HG02798 (cell line): ENCODE measurements around the gene CDH18.

Source experiments
- ATAC-seq: cut with Tn5 transposase; IDR thresholded peaks from one replicate; pipeline ENCODE4 v1.9.1; 2021; ENCODE audit warnings: mild to moderate bottlenecking; ENCODE audit not compliant: unreplicated experiment, poor library complexity

CDH18 gene

GRCh38 chr5:19753579-19753978 lies 234.4 kb downstream of the CDH18 start:
- ATAC-seq: no peak

GRCh38 chr5:19751326-19751725 lies 236.7 kb downstream of the CDH18 start:
- ATAC-seq: no peak

- ATAC-seq: no peak
Measured at GRCh38 chr5:19745247-19745646, 242.8 kb downstream of the CDH18 start.

- ATAC-seq: no peak
Measured at GRCh38 chr5:19739671-19740070, 248.3 kb downstream of the CDH18 start.

DNA sequence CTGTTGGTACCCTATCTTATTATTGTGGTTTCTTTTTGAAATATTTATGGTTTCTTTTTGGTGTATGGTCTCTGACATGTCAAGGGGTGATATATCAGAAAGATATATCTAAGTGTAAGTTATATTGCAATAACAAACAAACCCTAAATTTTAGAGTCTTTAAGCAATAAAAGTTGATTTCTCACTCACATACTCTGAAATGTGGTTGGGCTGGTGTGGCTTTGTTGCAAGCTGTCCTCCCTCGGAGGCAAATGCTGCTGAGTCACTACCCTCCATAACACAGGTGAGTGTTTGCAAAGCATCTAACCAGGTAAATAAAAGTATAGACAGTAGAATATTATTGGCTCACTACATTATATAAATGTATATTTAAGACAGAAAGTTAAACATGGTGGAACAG lies 253.2 kb downstream of the CDH18 start:
- no peak for ATAC-seq

DNA sequence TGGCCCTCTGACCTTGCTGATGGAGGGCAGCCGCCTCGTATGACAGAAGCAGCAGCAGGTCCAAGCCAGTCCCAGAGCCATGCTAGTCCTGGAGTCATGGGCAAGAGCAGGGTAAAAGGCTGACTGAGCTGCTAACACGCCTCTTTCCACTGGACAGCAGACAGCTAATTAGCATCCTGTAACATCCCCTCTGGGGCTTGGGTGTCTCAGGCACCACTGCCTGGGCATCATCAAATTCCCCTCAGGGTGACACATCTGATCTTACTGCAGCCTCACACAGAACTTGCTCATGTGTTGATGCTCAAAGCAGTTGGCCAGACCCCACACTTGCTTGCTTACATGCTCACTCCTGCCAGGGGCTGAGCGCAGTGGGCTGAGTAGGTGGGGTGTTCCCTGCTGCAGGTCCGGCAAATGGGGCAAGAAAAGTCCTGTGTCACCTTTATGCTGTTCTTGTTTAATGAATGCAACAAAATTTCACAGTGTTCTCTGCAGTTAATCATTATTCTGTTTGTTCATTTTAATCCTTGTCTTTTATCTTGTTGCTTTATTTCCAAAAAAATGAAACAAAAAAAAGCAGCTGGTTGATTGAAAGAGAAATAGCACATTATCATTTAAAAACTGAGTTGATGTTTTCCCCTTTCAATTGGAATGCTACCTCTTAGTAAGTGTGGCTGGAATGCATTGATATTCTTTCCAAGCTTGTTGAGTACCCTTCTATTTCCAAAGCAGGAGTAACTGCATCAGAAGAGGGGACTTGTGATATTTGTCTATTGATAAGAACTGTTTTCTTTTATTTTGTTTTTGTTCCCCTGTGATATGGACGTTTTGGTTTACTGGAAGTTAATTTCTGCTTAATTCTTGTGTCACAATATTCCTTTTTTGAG lies 254.1 kb downstream of the CDH18 start:
- no peak for ATAC-seq

- no peak for ATAC-seq
Measured at GRCh38 chr5:19728571-19728970, 259.4 kb downstream of the CDH18 start.

DNA sequence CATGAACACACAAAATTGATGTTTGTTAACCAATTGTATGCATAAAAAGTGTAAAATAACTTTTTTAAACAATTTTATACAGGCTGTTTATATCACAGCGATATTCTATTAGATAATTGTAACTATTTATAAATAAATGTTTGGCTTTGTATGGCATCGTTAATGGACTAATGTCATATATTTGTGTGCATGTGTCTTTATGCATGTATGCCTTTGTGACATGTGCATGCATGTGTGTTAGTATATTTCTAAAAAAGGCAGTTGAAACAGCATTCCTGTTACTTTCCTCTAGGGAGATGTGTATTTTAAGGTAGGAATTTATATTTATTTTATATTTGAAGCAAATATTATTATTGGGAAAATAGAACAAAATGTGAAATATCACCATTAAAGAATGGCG lies 268.9 kb downstream of the CDH18 start:
- no peak for ATAC-seq

DNA sequence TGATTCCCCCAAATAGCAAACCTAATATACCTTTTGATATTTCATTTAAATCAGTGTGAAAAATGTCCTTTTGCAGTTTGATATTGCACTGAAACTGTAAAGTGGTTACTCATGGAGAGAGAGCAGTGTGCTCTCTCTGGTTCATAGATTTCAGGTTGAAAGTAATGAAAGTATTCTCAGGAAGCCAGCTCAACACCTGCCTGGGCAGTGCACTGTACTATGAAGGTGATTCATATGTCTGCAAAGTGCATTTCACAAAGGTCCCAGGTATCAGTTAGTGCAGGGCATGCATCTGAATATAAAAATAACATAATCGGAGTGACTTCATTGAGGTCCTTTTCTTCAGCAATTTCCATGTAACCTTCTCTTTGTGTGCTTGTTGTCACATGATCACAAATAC lies 274.3 kb downstream of the CDH18 start:
- no peak for ATAC-seq

DNA sequence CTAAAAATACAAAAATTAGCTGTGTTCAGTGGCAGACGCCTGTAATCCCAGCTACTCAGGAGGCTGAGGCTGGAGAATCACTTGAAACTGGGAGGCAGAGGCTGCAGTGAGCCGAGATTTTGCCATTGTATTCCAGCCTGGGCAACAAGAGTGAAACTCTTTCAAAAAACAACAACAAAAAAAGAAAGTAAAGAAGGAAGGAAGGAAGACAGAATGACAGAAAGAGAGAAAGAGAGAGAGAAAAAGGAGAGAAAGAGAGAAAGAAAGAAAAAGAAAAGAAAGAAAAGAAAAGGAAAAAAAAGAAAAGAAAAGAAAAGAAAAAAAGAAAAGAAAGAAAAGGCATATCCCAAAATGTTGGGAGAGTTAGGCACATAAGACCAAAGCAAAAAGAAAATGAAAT lies 278.6 kb downstream of the CDH18 start:
- no peak for ATAC-seq

- no peak for ATAC-seq
Measured at GRCh38 chr5:19706776-19707175, 281.2 kb downstream of the CDH18 start.

GRCh38 chr5:19701731-19702130 lies 286.3 kb downstream of the CDH18 start:
- ATAC-seq: no peak

DNA sequence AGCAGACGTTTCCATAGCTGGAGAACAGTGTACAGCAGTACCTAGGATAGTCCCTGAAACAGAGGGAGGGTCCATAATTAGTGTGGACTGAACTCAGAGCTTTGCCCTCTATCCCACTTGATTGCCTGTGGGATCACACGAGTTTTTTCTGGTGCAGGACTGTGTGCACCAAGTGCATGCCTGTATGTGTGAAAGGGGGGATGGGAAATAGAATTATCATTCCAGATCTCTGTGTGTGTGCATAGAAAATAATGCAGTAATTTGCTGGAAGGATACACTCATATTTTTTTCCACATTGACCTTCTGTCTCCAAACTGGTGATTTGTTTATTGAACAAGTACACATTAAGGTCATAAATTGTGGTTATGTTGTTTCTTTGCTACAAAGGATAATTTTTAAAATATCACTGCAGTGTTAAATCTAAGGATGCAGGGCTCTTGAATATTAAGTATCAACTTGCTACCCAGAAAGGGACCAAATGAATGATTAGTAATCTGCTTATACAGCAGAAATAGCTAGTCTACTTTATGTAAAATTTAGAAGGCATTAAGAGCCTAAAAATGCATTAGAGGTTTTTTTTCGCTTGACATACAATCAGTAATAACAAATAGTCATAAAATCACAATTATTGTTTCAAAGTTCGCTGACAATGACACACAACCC lies 292.9 kb downstream of the CDH18 start:
- no peak for ATAC-seq

DNA sequence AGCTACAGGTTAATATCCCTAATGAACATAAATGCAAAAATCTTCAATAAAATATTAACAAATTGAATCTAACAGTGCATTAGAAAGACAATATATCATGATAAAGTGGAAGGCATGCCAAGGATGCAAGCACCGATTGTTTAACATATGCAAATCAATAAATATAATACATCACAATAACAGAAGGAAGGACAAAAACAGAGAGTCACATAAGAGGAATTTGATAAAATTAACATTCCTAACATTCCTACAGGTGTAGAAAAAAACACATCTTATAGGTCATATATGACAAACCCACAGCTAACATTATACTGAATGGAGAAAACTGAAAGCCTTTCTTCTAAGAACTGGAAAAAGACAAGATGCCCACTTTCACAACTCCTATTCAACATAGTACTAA lies 297.0 kb downstream of the CDH18 start:
- no peak for ATAC-seq

DNA sequence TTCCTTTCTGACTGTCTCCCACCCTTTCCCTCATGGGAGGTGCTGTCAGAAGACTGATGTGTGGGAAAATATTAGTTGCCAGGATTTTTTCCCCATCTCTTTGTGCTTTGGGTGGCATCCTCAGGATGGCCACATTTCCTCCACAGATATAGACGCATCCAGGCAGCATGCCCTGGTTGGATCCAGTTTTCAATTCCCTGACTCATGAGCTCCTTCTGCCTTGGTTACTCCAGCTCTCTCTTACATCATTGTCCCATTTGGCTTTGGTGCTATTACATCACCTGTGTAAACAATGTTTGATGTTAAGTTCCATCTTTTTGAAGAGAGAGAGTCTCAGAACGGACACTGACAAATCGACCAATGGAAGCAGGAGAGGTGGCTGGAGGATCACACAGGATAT lies 302.5 kb downstream of the CDH18 start:
- no peak for ATAC-seq

GRCh38 chr5:19676895-19677294 lies 311.1 kb downstream of the CDH18 start:
- no peak for ATAC-seq

- ATAC-seq: no peak
Measured at GRCh38 chr5:19660679-19661078, 327.3 kb downstream of the CDH18 start.

DNA sequence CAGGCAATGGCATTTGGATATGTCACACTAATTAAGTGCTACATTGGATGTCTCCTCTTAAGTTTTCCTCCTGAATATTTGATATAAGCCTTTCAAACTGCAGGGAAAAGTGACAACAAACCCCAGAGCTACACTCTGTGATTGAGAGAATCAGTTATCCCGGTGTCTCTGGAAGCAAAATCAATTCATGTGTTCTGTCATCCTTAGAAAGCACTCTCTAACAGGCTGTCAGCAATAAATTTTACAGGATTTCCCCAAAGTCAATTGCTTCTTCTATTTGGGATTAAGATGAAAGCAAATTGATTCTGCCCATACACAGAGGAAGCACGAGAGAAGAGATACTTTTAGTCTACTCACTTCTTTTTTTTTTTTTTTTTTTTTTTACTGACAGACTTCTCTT lies 332.4 kb downstream of the CDH18 start:
- no peak for ATAC-seq

GRCh38 chr5:19638461-19638860 lies 349.5 kb downstream of the CDH18 start:
- no peak for ATAC-seq

DNA sequence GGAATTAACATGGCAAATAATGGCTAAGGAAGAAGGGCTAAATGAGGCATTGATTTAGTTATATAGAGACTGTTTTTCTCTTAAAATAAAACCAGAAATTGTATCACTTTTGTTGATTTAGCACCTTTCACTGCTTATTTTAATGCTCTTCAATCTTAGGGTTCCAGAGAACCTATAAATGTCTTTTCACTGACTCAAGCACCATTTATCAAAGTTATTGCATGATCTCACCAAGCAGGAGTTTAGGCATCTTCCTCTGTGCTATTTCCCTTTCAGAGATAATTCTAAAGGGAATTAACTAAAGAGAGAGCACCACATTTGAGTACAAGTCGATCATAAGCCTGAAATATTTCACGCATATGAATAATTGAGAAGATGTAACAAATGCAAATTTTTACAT lies 357.1 kb downstream of the CDH18 start:
- ATAC-seq: no peak

DNA sequence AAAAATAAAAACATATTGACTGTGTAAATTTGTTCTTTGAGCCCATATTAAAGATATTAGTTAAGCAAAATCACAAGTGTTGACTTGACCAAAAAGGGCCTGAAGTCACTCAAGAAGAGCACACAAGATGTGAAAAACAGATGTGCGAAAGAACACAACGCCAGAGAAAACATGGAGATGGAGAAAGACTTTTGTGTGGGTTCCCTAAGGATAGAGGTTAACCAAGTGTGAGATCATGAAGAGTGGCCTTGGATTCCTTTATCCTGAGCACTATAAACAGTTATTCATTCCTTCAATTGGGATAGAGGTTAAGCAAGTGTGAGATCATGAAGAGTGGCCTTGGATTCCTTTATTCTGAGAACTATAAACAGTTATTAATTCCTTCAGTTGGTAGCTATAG lies 361.8 kb downstream of the CDH18 start:
- ATAC-seq: no peak

- ATAC-seq: no peak
Measured at GRCh38 chr5:19625562-19625961, 362.4 kb downstream of the CDH18 start.
